ENCODE measurements around the gene CYP4B1.

CYP4B1 gene

DNA sequence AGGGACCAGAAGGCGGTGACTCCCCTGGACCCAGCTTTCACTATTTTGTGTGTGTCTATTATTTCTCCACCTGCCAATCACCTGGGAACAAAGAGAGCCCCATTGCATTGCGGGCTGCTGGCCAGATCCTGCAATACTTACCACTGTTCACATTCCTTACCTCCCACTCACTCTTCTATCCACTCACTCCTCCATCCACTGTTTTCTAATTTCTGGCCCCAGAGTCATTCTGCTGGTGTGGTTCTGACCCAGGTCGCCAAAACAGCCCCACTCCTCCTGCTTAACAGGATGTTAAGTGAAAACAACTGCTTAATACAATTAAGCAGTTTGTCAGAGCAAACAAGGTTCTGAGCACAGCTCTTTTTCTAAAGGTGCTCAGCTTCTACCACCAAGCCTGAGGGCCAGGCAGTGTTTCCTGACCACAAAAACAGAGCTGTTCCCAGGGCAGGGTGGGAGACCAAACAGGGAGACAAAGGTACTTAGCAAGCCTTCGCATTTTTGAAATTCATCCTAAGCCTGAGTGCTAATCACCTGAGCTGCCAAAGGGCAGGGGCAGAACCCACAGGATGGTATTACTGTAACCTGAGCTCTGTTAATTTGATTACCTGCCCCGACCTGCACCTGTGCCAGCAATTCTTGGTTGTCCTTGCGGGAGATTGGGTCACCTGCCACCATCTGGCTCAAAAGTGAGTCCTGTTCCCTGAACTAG is 41.4 kb upstream of the CYP4B1 start:
- peaks cover 29% of the 10 kb centered on the region for H3K27me3 Mint-ChIP-seq (ENCODE audit: low read depth, poor library complexity)
- TF ChIP-seq, protein P1, sequence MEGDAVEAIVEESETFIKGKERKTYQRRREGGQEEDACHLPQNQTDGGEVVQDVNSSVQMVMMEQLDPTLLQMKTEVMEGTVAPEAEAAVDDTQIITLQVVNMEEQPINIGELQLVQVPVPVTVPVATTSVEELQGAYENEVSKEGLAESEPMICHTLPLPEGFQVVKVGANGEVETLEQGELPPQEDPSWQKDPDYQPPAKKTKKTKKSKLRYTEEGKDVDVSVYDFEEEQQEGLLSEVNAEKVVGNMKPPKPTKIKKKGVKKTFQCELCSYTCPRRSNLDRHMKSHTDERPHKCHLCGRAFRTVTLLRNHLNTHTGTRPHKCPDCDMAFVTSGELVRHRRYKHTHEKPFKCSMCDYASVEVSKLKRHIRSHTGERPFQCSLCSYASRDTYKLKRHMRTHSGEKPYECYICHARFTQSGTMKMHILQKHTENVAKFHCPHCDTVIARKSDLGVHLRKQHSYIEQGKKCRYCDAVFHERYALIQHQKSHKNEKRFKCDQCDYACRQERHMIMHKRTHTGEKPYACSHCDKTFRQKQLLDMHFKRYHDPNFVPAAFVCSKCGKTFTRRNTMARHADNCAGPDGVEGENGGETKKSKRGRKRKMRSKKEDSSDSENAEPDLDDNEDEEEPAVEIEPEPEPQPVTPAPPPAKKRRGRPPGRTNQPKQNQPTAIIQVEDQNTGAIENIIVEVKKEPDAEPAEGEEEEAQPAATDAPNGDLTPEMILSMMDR (IDR thresholded peaks at IDR 0.05): no peak
- no peak overlapping the region for H3K27ac Mint-ChIP-seq
- no peaks in the 10 kb centered on the region for H3K36me3 Mint-ChIP-seq (ENCODE audit: low read depth)
- no peak overlapping the region for H3K4me3 Mint-ChIP-seq
- no peaks in the 10 kb centered on the region for H3K9me3 Mint-ChIP-seq
- no peak for DNase-seq
- no peaks in the 10 kb centered on the region for H3K4me1 Mint-ChIP-seq

DNA sequence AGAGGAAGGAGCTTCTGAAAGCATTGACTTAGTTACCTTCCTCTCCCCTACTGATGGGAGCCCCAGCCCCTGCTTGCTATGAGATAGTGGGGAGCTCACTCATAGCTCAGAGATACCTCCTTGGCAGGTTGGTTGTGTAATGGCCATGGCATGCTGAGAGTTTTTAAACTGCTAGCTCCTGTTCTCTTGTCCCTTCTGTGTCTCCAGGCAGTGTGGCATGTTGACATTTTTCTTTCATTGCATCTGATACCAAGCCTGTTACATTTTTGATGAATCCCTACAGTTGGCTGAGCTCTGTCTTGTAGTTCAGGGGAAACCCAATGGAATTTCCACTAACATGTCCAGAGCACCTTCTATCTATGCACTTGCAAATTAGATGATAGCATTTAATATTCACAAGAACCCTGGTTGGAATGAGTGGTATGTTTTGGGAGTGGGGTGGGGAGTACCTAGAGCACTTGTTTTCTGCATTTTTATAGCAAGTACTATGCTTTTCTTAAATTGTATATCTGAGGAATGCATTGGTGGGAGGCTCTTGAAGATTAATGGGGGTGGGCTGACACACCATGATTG is 40.8 kb upstream of the CYP4B1 start:
- Mint-ChIP-seq H3K27me3 (ENCODE audit: low read depth, poor library complexity) (peaks cover 26% of the 10 kb centered on the region), H3K27ac (no peak overlapping the region), H3K36me3 (ENCODE audit: low read depth) (no peaks in the 10 kb centered on the region), H3K4me1 (no peaks in the 10 kb centered on the region), H3K9me3 (no peaks in the 10 kb centered on the region), H3K4me3 (no peak overlapping the region)
- TF ChIP-seq, protein P1 (IDR thresholded peaks at IDR 0.05): no peak
- no peak for DNase-seq

DNA sequence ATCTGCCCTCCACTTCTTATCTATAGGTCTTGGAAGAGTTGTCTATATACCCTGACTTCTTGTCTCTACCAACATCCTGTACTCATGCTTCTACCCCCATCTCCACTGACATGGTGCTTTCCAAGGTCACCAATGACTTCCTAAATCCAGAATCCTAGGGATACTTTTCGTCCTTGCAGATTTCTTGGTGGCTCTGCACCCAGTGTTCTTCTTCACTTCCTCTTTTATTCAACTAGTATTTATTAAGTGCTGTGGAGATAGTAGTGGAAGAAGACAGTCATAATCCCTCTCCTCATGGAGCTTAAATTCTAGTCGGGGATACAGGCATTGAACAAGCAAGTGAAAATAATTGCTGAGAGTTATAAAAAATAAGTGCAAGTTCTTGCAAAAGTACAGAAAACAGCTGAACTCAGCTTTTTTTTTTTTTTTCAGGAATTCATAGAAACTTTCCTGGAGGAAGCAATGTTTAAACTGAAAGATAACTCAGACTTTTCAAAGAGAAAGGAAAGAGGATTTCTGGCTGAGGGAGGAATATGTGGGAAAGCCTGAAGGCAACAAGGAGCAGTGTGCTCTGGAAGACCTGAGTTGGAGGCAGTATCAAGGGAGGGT is 38.2 kb upstream of the CYP4B1 start:
- TF ChIP-seq, protein P1 (IDR thresholded peaks at IDR 0.05): no peak
- no peaks in the 10 kb centered on the region for H3K9me3 Mint-ChIP-seq
- no peak overlapping the region for H3K4me3 Mint-ChIP-seq
- DNase-seq: no peak
- H3K27ac Mint-ChIP-seq: no peak overlapping the region
- H3K36me3 Mint-ChIP-seq (ENCODE audit: low read depth): no peaks in the 10 kb centered on the region
- no peaks in the 10 kb centered on the region for H3K4me1 Mint-ChIP-seq
- peaks cover 31% of the 10 kb centered on the region for H3K27me3 Mint-ChIP-seq (ENCODE audit: low read depth, poor library complexity)

DNA sequence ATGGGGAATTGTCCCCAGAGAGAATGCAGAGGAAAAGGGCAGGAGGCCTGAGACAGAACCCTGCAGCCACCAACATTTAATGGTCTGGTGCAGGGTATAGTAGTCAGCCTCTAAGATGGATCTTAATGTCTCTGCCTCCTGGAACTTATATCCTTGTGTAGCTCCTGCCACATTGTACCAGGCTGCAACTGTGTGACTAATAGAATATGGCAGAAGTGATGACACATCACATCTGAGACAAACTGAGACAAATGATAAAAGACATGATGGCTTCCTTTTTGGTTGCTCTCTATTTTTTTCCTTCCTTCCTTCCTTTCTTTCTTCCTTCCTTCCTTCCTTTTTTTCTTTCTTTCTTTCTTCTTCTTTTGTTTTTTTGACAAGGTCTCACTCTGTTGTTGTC is 37.1 kb upstream of the CYP4B1 start:
- Mint-ChIP-seq H3K27ac (no peak overlapping the region), H3K9me3 (no peaks in the 10 kb centered on the region), H3K36me3 (ENCODE audit: low read depth) (no peaks in the 10 kb centered on the region), H3K4me3 (no peak overlapping the region), H3K4me1 (no peaks in the 10 kb centered on the region), H3K27me3 (ENCODE audit: low read depth, poor library complexity) (peaks cover 31% of the 10 kb centered on the region)
- no peak for DNase-seq
- TF ChIP-seq, protein P1 (IDR thresholded peaks at IDR 0.05): no peak

DNA sequence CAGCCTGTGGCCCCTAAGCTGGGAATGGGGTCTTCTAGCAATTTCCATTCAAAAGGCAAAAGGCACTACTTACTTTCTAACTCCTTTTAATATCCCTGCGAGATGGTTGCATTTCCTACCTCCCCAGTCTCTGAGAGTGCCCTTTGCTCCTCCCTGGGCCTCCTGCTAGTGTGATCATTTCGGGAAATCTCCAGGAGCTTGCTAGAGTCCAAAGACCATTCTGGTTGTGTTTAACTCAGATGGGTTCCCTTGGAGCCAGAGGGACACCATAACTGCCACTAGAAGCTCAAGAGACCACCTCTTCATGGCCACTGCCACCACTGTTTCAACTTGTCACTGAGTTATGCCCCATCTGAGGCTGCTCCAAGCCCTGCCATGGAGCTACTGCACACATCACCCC is 34.4 kb upstream of the CYP4B1 start:
- peaks cover 25% of the 10 kb centered on the region for H3K27me3 Mint-ChIP-seq (ENCODE audit: low read depth, poor library complexity)
- TF ChIP-seq, protein P1 (IDR thresholded peaks at IDR 0.05): no peak
- no peak overlapping the region for H3K4me3 Mint-ChIP-seq
- no peaks in the 10 kb centered on the region for H3K4me1 Mint-ChIP-seq
- H3K9me3 Mint-ChIP-seq: peaks cover 13% of the 10 kb centered on the region
- DNase-seq: no peak
- H3K36me3 Mint-ChIP-seq (ENCODE audit: low read depth): no peaks in the 10 kb centered on the region
- no peak overlapping the region for H3K27ac Mint-ChIP-seq

Measured in nephron progenitor cell (in vitro differentiated cells).